Measurements from ENCODE around the gene EBI3. TPM values are rescaled to one million over a fixed set of nuclear protein-coding genes. Genes with fewer than 3 reads are reported as not detected.

Gene EBI3
- total RNA-seq, 2 experiments from 2014 or later, result not detected

DNA sequence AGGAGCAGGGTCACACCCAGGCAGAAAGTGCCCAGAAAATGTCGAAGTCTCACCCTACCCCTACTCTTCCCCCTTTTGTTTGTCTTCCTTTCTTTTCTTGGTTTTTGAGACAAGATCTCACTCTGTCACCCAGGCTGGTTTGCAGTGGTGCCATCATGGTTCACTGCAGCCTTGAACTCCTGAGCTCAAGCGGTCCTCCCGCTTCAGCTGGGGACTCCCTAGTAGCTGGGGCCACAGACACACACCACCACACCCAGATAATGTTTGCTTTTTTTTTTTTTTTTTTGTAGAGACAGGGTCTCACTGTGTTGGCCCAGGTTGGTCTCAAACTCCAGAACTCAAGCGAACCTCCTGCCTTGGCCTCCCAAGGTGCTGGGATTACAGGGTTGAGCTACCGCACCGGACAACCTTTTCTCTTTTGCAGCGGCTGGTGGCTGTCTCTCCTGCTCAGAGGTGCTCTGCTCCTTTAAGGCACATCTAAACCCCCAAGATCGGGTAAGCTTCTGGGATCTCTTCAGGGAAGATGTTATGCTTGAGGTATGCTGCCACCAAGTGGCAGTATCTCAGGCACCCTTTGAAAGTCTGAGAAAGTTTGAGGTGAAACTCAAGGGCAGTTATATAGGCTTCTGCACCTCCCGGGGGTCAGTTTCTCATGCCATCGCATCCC lies 22.4 kb upstream of the EBI3 start:
- no peaks in the 10 kb centered on the region for H3K4me1 ChIP-seq (ENCODE audit: insufficient read depth, low read length, poor library complexity, severe bottlenecking)
- peak; percentile 65 for DNase-seq (ENCODE audit: low spot score)
- no peak overlapping the region for H2AFZ ChIP-seq (ENCODE audit: low read length)
- H3K9me3 ChIP-seq (ENCODE audit: low read length), result no peaks in the 10 kb centered on the region
- intact Hi-C loops (cut with micrococcal nuclease; ENCODE audit: unreplicated experiment), result no loop called here
- no peaks in the 10 kb centered on the region for H3K79me2 ChIP-seq (ENCODE audit: insufficient read depth, low read depth, low read length)
- H3K9me2 ChIP-seq (ENCODE audit: insufficient read depth, low read length), result no peaks in the 10 kb centered on the region
- TF ChIP-seq, protein P1, sequence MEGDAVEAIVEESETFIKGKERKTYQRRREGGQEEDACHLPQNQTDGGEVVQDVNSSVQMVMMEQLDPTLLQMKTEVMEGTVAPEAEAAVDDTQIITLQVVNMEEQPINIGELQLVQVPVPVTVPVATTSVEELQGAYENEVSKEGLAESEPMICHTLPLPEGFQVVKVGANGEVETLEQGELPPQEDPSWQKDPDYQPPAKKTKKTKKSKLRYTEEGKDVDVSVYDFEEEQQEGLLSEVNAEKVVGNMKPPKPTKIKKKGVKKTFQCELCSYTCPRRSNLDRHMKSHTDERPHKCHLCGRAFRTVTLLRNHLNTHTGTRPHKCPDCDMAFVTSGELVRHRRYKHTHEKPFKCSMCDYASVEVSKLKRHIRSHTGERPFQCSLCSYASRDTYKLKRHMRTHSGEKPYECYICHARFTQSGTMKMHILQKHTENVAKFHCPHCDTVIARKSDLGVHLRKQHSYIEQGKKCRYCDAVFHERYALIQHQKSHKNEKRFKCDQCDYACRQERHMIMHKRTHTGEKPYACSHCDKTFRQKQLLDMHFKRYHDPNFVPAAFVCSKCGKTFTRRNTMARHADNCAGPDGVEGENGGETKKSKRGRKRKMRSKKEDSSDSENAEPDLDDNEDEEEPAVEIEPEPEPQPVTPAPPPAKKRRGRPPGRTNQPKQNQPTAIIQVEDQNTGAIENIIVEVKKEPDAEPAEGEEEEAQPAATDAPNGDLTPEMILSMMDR (conservative IDR thresholded peaks at IDR 0.05; ENCODE audit: low read length), result peak; percentile 79
- no peak for TF ChIP-seq EZH2phosphoT487 (IDR thresholded peaks at IDR 0.05; ENCODE audit: borderline replicate concordance, low read depth, low read length)
- H3K36me3 ChIP-seq (ENCODE audit: insufficient read depth, low read length), result no peaks in the 10 kb centered on the region
- ChIA-PET CTCF (ENCODE audit: unreplicated experiment) (interaction anchor here (0.6 kb wide), 1 partner anchor 20 kb away, joined by 3 read pairs; no protein-coding TSS in a partner anchor), POLR2A (no interaction called here)
- H3K4me2 ChIP-seq (ENCODE audit: low read length), result no peak overlapping the region
- no peaks in the 10 kb centered on the region for H4K20me1 ChIP-seq (ENCODE audit: insufficient read depth, low read length)
- H3K27ac ChIP-seq (ENCODE audit: low read depth, low read length, poor library complexity, severe bottlenecking), result no peak overlapping the region
- no TSS peak for BruUV-seq (replicated peaks)
- H3K4me3 ChIP-seq (ENCODE audit: low read depth, low read length, poor library complexity, severe bottlenecking), result no peak overlapping the region

GRCh38 chr19:4208385-4209094 lies 20.8 kb upstream of the EBI3 start:
- H2AFZ ChIP-seq (ENCODE audit: low read length), result no peak overlapping the region
- H4K20me1 ChIP-seq (ENCODE audit: insufficient read depth, low read length), result no peaks in the 10 kb centered on the region
- no peaks in the 10 kb centered on the region for H3K79me2 ChIP-seq (ENCODE audit: insufficient read depth, low read depth, low read length)
- no peaks in the 10 kb centered on the region for H3K4me1 ChIP-seq (ENCODE audit: insufficient read depth, low read length, poor library complexity, severe bottlenecking)
- H3K4me3 ChIP-seq (ENCODE audit: low read depth, low read length, poor library complexity, severe bottlenecking), result no peak overlapping the region
- ChIA-PET POLR2A (no interaction called here), CTCF (ENCODE audit: unreplicated experiment) (interaction anchor here (0.6 kb wide), 1 partner anchor 96 kb away, joined by 4 read pairs; the partner anchor contains the start of gene FSD1)
- H3K9me2 ChIP-seq (ENCODE audit: insufficient read depth, low read length), result no peaks in the 10 kb centered on the region
- BruUV-seq (replicated peaks), result no TSS peak
- DNase-seq (ENCODE audit: low spot score), result peak; percentile 53
- no peak overlapping the region for H3K27ac ChIP-seq (ENCODE audit: low read depth, low read length, poor library complexity, severe bottlenecking)
- no peak overlapping the region for H3K4me2 ChIP-seq (ENCODE audit: low read length)
- H3K36me3 ChIP-seq (ENCODE audit: insufficient read depth, low read length), result no peaks in the 10 kb centered on the region
- TF ChIP-seq EZH2phosphoT487 (IDR thresholded peaks at IDR 0.05; ENCODE audit: borderline replicate concordance, low read depth, low read length), result no peak
- TF ChIP-seq, protein P1 (conservative IDR thresholded peaks at IDR 0.05; ENCODE audit: low read length), result peak; percentile 78
- no peaks in the 10 kb centered on the region for H3K9me3 ChIP-seq (ENCODE audit: low read length)
- intact Hi-C loops (cut with micrococcal nuclease; ENCODE audit: unreplicated experiment), result no loop called here

Measured in OCI-LY7 (cell line).